ENCODE measurements around the gene SLC4A11.

The SLC4A11 gene

DNA sequence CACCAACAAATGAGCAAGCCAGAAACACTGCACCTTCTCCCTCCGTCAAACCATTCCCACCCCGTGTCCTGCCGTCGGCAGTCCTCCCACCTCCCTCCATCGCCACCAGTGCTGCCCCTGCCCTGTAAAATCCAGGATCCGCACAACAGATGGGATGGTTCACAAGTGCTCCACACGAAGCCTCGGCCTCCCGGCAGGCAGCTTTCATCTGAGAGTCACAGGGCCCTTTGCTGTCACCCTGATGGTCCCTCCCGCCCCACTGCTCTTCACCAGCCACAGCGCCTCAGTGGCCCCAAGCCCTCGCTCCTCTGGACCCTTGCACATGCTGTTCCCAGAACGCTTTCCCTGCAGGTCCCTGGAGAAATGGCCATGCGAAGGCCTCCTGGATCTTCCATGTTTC, 12.1 kb downstream of the SLC4A11 start:
- no peak overlapping the region for H3K27ac ChIP-seq
- TF ChIP-seq, protein P1, sequence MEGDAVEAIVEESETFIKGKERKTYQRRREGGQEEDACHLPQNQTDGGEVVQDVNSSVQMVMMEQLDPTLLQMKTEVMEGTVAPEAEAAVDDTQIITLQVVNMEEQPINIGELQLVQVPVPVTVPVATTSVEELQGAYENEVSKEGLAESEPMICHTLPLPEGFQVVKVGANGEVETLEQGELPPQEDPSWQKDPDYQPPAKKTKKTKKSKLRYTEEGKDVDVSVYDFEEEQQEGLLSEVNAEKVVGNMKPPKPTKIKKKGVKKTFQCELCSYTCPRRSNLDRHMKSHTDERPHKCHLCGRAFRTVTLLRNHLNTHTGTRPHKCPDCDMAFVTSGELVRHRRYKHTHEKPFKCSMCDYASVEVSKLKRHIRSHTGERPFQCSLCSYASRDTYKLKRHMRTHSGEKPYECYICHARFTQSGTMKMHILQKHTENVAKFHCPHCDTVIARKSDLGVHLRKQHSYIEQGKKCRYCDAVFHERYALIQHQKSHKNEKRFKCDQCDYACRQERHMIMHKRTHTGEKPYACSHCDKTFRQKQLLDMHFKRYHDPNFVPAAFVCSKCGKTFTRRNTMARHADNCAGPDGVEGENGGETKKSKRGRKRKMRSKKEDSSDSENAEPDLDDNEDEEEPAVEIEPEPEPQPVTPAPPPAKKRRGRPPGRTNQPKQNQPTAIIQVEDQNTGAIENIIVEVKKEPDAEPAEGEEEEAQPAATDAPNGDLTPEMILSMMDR (conservative IDR thresholded peaks at IDR 0.05) = no peak

GRCh38 chr20:3226093-3226492, 12.9 kb downstream of the SLC4A11 start:
- H3K27ac ChIP-seq = no peak overlapping the region
- TF ChIP-seq, protein P1 (conservative IDR thresholded peaks at IDR 0.05) = no peak

DNA sequence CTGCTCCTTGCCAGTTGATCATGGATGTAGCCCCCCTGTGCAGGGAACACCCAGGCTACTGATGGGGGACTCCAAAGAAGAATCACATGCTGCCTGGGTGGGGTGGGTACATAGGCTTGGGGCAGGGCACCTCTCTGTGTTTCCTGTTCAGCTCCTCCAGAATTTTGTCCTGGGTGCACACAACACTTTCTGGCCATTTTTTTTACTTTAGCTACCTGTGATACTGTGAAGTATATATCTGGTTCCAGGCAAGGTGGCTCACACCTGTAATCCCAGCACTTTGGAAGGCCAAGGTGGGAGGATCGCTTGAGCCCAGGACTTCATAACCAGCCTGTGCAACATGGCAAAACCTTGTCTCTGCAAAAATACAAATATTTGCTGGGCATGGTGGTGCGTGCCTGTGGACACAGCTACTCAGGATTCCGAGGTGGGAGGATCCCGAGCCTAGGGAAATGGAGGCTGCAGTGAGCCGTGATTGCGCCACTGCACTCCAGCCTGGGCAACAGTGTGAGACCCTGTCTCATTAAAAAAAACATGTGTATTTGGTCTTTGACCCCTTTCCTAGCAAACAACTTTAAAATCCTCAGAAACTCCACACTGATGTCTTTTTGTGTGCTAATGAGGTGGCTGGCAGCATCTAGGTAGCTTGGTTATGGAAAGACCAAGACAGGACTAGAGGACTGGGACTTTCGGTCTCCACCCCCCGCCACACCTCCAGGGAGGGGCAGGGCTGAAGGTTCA, 14.1 kb downstream of the SLC4A11 start:
- TF ChIP-seq, protein P1 (conservative IDR thresholded peaks at IDR 0.05) = no peak
- H3K27ac ChIP-seq = peak overlapping the region; percentile 81; the same call in 1 of the 2 replicates

DNA sequence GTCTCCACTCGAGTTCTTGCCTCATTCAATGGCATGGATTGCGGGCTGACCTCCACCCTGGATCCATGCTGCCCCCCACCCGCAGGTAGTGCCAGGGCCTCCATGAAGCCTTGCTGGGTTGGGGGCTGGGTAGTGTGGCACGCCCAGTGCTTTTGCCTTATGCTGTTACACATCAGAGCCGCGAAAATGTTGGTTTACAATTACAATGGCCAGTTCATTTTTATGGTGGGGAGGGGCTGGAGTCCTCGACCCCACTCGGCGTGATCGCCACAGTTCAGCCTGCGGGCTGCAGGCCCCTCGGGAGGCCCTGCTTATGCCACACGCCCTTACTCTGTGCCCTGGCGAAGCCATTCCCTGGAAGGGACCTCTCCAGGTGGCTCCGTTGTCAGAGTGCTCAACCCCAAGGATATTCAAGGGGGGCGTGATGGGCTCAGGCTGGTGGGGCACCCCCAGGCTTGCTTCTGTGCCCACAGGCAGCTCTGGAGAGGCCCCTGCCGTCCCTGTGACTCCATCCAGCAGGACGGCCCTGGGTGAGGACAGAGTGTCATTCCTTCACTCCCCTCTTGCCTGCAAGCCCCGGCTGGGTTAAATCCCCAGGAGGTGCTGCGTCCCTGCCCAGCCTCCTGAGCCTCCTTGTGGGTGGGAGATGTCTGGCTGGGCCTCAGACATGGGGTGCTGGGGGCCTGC, 14.9 kb downstream of the SLC4A11 start:
- H3K27ac ChIP-seq = peak overlapping the region; percentile 81
- TF ChIP-seq, protein P1 (conservative IDR thresholded peaks at IDR 0.05) = no peak

DNA sequence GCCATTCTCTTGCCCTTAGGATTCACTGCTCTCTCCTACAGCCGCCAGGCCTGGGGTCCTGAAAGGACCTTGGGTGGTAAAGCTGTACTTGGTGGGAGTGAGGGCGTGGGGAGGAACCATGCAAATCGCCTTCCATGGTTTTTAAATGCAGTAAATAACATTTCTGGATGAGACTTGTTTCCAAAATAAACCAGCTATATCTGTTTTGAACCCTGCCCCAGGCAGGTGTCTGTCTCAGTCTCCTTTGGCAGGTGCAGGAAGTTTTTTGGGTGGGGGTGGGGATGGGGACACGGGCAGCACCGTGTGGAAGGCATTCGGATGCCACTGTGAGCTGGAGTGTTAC, 15.4 kb downstream of the SLC4A11 start:
- peak overlapping the region; percentile 81 for H3K27ac ChIP-seq
- TF ChIP-seq, protein P1 (conservative IDR thresholded peaks at IDR 0.05) = no peak

- TF ChIP-seq, protein P1 (conservative IDR thresholded peaks at IDR 0.05) = no peak
- peak overlapping the region; percentile 81 for H3K27ac ChIP-seq
These were observed 16.1 kb downstream of the SLC4A11 start for GRCh38 chr20:3222635-3223600.

All from VCaP (cell line).